ENCODE results near the gene YY1. TPM values are rescaled to one million over a fixed set of nuclear protein-coding genes. Genes with fewer than 3 reads are reported as not detected.

Gene YY1
- total and polyA plus RNA-seq, 2 experiments from 2014 or later: 88.2 to 128 TPM

DNA sequence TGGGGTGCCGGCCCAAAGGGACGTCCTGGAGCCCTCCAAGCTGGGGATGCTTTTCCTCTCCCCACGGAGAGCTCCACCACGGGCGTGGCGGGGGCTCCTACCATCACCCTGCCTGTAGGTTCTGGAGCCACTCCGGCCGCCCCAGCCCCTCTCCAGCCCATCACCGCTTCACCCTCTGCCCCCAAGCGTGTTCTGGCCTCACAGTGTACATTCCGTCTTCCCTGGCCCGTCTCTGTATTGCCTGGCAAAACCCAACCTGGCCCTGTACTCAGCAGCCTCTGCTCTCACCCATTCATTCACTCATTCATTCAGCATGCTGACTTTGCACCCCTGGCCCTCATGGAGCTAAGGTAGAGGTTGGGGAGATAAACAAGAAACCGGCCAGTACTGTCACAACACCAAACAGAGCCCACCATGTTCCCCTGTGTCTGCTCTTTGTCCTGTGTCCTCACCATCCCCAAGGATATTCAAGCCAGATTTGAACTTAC lies 47.0 kb downstream of the YY1 start:
- no peaks in the 10 kb centered on the region for H3K27me3 ChIP-seq (ENCODE audit: insufficient read depth)
- no peak overlapping the region for H3K27ac ChIP-seq (ENCODE audit: low read depth)
- H3F3A ChIP-seq (replicated peaks; ENCODE audit: low read depth): peaks cover 40% of the 10 kb centered on the region; the same call in 1 of the 2 replicates
- peak overlapping the region; percentile 82; the same call in 1 of the 2 replicates for H3K4me2 ChIP-seq
- peak overlapping the region; percentile 70 for H3K4me3 ChIP-seq
- Mint-ChIP-seq H3K4me3 (peak overlapping the region; percentile 60), H3K36me3 (ENCODE audit: low read depth) (peaks cover 13% of the 10 kb centered on the region; the same call in 2 of the 3 replicates), H3K27me3 (ENCODE audit: insufficient read depth, low read depth, poor library complexity) (peaks cover 18% of the 10 kb centered on the region), H3K27ac (peak overlapping the region; percentile 37; the same call in 1 of the 2 replicates), H3K4me1 (peaks cover 53% of the 10 kb centered on the region), H3K9me3 (no peaks in the 10 kb centered on the region)
- 0 out of 2 replicates have a peak, but pooled peaks have one; percentile 2 for TF ChIP-seq POLR2AphosphoS5 (IDR thresholded peaks at IDR 0.05; ENCODE audit: low read depth)
- no peak for TF ChIP-seq ZNF331 (CRISPR knock-in tag; IDR thresholded peaks at IDR 0.05; ENCODE audit: low read depth)
- no peak overlapping the region for H2AFZ ChIP-seq
- peaks cover 18% of the 10 kb centered on the region for H3K4me1 ChIP-seq (ENCODE audit: insufficient read depth)
- H3K36me3 ChIP-seq (ENCODE audit: insufficient read depth): no peaks in the 10 kb centered on the region
- no peaks in the 10 kb centered on the region for H3K9me2 ChIP-seq (ENCODE audit: insufficient read depth)
- ATAC-seq: peak; percentile 3
- DNase-seq (ENCODE audit: low spot score): no peak
- H3K79me2 ChIP-seq (replicated peaks; ENCODE audit: insufficient read depth): peaks cover 19% of the 10 kb centered on the region; the same call in 1 of the 2 replicates
- peaks cover 17% of the 10 kb centered on the region for H4K20me1 ChIP-seq (replicated peaks; ENCODE audit: insufficient read depth)

DNA sequence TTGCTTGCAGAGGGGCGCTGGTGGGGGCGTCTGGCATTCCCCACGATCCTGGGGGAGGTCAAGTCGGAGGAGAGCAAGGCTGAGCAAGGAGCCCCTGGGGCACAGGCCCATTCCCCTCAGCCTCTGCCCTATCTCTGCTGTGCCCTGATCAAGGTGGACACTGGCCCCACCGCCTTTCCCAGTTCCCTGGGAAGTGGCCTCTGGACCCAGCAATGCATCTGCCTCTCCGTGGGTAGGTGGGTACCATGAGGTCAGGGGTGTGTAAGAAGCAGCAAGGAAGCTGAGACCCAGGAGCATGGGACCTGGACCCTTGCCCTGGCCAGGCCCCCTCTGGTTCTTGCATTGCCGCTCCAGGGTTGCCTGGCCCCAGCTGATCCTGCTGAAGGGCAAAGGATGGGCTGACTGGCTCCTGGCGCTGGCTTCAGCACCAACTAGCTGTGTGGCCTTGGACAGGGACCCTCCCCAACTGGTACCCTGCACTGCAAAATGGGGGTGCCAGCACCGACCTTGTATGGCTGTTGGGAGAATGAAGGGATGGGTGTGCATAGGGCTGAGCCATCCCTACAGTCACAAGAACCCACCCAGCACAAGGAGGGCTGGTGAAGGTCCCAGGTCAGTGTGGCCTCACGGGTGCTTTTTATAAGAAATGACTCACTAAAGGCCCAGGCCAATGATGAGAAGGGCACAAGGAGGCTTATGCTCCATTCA lies 47.7 kb downstream of the YY1 start:
- Histone ChIP-seq H3K27ac (ENCODE audit: low read depth) (0 out of 2 replicates have a peak overlapping the region, but pooled peaks have one; percentile 39), H2AFZ (no peak overlapping the region), H3K79me2 (replicated peaks; ENCODE audit: insufficient read depth) (0 out of 2 replicates have a peak, but pooled peaks cover 14% of the 10 kb centered on the region), H3K4me2 (no peak overlapping the region), H3F3A (replicated peaks; ENCODE audit: low read depth) (peaks cover 35% of the 10 kb centered on the region; the same call in 1 of the 2 replicates), H3K4me1 (ENCODE audit: insufficient read depth) (peaks cover 13% of the 10 kb centered on the region), H3K4me3 (no peak overlapping the region), H4K20me1 (replicated peaks; ENCODE audit: insufficient read depth) (peaks cover 19% of the 10 kb centered on the region), H3K27me3 (ENCODE audit: insufficient read depth) (no peaks in the 10 kb centered on the region), H3K9me2 (ENCODE audit: insufficient read depth) (no peaks in the 10 kb centered on the region), H3K36me3 (ENCODE audit: insufficient read depth) (no peaks in the 10 kb centered on the region; the same call in 1 of the 2 replicates)
- H3K4me3 Mint-ChIP-seq: no peak overlapping the region; the same call in 2 of the 3 replicates
- peaks cover 18% of the 10 kb centered on the region for H3K27me3 Mint-ChIP-seq (ENCODE audit: insufficient read depth, low read depth, poor library complexity)
- H3K4me1 Mint-ChIP-seq: peaks cover 47% of the 10 kb centered on the region
- no peak for ATAC-seq
- no peaks in the 10 kb centered on the region for H3K9me3 Mint-ChIP-seq
- 0 out of 2 replicates have a peak overlapping the region, but pooled peaks have one; percentile 37 for H3K27ac Mint-ChIP-seq
- peaks cover 18% of the 10 kb centered on the region; the same call in 2 of the 3 replicates for H3K36me3 Mint-ChIP-seq (ENCODE audit: low read depth)
- DNase-seq (ENCODE audit: low spot score): no peak
- no peak for TF ChIP-seq ZNF331 (CRISPR knock-in tag; IDR thresholded peaks at IDR 0.05; ENCODE audit: low read depth)
- TF ChIP-seq NANOG (IDR thresholded peaks at IDR 0.05; ENCODE audit: borderline replicate concordance): no peak
- TF ChIP-seq ZNF114 (CRISPR knock-in tag; IDR thresholded peaks at IDR 0.05): no peak
- TF ChIP-seq, protein P1, sequence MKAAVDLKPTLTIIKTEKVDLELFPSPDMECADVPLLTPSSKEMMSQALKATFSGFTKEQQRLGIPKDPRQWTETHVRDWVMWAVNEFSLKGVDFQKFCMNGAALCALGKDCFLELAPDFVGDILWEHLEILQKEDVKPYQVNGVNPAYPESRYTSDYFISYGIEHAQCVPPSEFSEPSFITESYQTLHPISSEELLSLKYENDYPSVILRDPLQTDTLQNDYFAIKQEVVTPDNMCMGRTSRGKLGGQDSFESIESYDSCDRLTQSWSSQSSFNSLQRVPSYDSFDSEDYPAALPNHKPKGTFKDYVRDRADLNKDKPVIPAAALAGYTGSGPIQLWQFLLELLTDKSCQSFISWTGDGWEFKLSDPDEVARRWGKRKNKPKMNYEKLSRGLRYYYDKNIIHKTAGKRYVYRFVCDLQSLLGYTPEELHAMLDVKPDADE (IDR thresholded peaks at IDR 0.05): no peak
- no peak for TF ChIP-seq POLR2AphosphoS5 (IDR thresholded peaks at IDR 0.05; ENCODE audit: low read depth)
